ENCODE measurements around the gene CBARP.
"Not testable (repeated sequence)": the region's sequence is repeated elsewhere in the genome, so short reads cannot be mapped to it uniquely, and the experiment has no call there.

Gene CBARP

DNA sequence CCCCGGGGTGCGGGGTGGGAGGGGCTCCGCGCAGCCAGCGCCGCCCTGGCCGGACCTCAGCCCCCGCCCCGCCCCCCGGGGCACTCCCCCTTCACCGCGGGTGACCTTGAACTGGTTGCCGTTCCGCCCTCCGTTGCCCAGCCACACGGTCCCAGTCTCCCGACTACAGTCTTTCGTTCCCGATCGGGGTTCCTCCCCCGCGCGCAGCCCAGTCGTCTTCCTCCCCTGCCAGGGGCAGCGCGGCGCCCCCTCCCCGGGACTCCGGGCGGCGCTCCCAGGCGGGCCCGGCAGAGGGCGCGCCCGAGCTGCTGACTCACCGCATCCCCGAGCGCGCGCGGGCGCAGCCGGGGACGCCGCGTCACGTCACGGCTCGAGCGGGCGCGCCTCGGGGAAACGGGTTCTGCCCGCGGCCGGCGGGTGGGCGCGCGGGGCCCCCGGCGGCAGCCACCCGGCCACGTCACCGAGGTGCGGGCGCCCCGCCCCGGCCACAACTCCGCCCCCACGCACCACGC, 11.0 kb upstream of the CBARP start:
- Histone ChIP-seq H3K9ac (ENCODE audit: low read length in 2 of 2) (peak overlapping the region; percentile 80 to 99), H3K36me3 (ENCODE audit: control insufficient read depth in 2 of 2, insufficient read depth in 2 of 2, low read length in 2 of 2) (peaks cover 0 to 8% of the 10 kb centered on the region in 2 donors), H3K27me3 (ENCODE audit: control insufficient read depth in 1 of 2, insufficient read depth in 2 of 2, low read length in 2 of 2) (no peaks in the 10 kb centered on the region), H3K27ac (ENCODE audit: low read length) (peak overlapping the region; percentile 98), H3K9me3 (ENCODE audit: control insufficient read depth in 2 of 2, low read length in 2 of 2) (no peaks in the 10 kb centered on the region), H3K4me3 (ENCODE audit: low read length in 2 of 2) (peak overlapping the region; percentile 77 to 78), H3K4me1 (ENCODE audit: control insufficient read depth, insufficient read depth, low read length) (peaks cover 60% of the 10 kb centered on the region)

DNA sequence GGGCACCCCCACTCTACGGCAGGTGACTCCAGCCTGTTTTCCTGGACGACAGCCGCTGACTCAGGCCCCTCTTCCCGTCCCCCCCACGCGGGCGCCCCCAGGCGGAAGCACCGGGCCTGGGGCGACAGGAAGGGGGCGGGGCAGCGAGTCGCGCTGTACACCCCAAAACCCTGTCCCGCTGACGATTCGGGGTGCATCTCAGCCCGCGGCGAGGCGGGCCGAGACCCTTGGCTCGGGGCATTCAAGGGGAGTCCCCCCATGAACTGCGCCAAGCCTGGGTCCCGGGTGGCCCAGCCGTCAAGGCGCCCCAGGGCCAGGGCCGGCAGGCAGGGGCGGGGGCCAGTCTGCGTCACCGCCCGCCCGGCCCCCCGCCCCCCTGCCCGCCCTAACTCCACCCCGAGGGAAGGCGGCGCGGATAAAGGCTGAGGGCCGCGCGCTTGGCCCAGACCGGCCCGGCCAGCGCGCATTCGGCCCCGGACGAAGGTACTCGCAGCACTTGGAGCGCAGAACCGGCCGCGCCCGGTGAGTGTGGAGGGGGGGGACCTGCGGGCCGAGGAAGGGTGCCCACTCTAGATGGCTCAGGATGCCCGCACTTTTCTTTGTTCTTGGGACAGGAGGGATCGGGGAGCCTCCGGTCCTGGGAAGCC, 10.5 kb upstream of the CBARP start, which contains the start of gene MIDN:
TSS of gene MIDN (plus strand) at position 445 of the 647 bp plus-strand sequence. CDS start 1,714 bp downstream, outside the sequence.
- Histone ChIP-seq H3K4me1 (ENCODE audit: control insufficient read depth, insufficient read depth, low read length) (peaks cover 60% of the 10 kb centered on the region), H3K27me3 (ENCODE audit: control insufficient read depth in 1 of 2, insufficient read depth in 2 of 2, low read length in 2 of 2) (no peaks in the 10 kb centered on the region), H3K9me3 (ENCODE audit: control insufficient read depth in 2 of 2, low read length in 2 of 2) (no peaks in the 10 kb centered on the region), H3K27ac (ENCODE audit: low read length) (peak within 1 kb of the TSS; percentile 98), H3K9ac (ENCODE audit: low read length in 2 of 2) (peak within 1 kb of the TSS; percentile 80 to 99), H3K36me3 (ENCODE audit: control insufficient read depth in 2 of 2, insufficient read depth in 2 of 2, low read length in 2 of 2) (peaks cover 0 to 8% of the 10 kb centered on the region in 2 donors), H3K4me3 (ENCODE audit: low read length in 2 of 2) (peak within 1 kb of the TSS; percentile 77 to 78)

DNA sequence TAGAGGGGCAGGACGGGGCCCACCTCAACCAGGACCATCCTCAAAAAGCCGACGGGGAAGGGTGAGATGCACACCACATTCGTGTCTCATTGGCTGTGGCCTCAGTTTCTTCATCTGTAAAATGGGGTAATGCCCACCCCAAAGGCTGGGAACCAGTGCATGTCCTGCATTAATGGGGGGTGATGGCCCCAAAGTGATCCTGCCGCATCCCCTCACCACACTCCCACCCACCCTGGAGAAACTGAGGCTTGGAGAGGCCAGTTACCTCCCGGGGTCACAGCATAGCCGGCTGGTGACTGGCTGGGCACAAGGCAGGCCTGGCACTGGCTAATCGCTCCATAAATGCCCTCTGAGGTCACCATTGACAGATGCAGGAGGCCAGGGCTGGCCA, 9.9 kb upstream of the CBARP start:
- Histone ChIP-seq H3K27ac (ENCODE audit: low read length) (peak overlapping the region; percentile 98), H3K36me3 (ENCODE audit: control insufficient read depth in 2 of 2, insufficient read depth in 2 of 2, low read length in 2 of 2) (peaks cover 0 to 8% of the 10 kb centered on the region in 2 donors), H3K9ac (ENCODE audit: low read length in 2 of 2) (peak overlapping the region; percentile 58 to 69), H3K9me3 (ENCODE audit: control insufficient read depth in 2 of 2, low read length in 2 of 2) (no peaks in the 10 kb centered on the region), H3K27me3 (ENCODE audit: control insufficient read depth in 1 of 2, insufficient read depth in 2 of 2, low read length in 2 of 2) (no peaks in the 10 kb centered on the region), H3K4me3 (ENCODE audit: low read length in 2 of 2) (peak overlapping the region in 1 of 2 donors; percentile 78), H3K4me1 (ENCODE audit: control insufficient read depth, insufficient read depth, low read length) (peaks cover 61% of the 10 kb centered on the region)

DNA sequence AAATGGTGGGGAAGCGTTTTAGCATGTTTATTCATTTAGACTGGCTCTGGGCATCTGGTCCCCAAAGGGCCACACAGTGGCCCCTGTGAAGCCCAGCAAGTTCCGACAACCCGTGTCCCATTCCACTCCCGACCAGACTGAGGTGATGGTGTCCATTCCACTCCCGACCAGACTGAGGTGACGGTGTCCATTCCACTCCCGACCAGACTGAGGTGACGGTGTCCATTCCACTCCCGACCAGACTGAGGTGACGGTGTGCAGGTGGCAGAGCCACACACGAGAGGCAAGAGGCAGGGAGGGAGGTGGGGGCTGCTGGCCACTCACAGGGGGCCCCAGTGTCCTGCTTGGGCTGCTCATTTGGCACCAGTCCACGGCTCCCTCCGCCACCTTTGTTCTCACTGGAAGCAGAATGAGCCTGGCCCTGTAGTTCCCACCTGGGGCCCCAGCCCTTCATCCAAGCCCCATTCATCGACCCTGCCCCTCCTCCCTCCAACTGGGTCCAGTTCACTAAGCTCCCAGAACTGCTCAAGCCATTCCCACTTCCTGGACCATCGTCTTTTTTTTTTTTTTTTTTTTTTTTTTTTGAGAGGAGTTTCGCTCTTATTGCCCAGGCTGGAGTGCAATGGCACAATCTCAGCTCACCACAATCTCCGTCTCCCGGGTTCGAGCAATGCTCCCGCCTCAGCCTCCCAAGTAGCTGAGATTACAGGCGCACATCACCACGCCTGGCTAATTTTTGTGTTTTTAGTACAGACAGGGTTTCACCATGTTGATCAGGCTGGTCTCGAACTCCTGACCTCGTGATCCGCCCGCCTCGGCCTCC, 8.7 kb upstream of the CBARP start:
- Histone ChIP-seq H3K4me1 (ENCODE audit: control insufficient read depth, insufficient read depth, low read length) (peaks cover 57% of the 10 kb centered on the region), H3K9ac (ENCODE audit: low read length in 2 of 2) (peak overlapping the region in 1 of 2 donors; percentile 28), H3K27ac (ENCODE audit: low read length) (peak overlapping the region; percentile 87)
- not testable (repeated sequence) for H3K27me3 ChIP-seq (ENCODE audit: control insufficient read depth in 1 of 2, insufficient read depth in 2 of 2, low read length in 2 of 2); H3K9me3 ChIP-seq (ENCODE audit: control insufficient read depth in 2 of 2, low read length in 2 of 2); H3K36me3 ChIP-seq (ENCODE audit: control insufficient read depth in 2 of 2, insufficient read depth in 2 of 2, low read length in 2 of 2); H3K4me3 ChIP-seq (ENCODE audit: low read length in 2 of 2)

DNA sequence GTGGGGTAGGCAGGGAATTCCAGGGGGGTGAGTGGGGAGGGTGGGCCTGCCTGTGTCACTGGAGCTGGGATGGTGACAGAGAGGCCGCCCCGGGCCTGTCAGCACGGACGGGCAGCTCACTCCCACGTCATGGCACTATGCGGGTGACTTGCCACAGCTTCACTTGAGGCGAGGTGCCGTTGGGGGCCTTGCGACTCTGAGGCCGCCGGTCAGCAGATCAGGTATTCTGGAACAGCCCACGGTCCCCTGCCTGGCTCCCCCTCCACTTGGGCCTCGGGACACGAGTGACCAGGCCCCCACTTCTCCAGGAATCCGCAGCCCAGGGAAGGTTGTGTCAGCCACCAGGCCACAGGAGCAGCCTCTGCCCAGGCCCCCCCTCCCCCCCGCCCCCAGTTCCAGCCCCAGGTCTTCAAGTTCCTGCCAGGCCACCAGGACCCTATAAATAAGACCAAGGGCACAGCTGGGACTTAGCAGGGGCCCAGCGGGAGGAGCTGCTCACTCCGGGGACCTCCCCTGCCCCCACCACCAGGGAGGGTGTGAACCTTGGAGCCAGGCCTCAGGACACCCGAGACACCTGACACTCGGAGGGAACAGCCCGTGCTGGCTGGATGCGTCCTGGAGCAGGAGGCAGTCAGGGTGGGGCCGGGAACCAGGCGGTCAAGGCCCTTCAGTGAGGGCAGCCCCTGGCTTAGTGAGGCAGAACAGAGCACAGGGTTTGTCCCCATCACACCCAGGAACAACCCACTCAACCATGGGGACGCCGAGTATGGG, 7.9 kb upstream of the CBARP start:
- Histone ChIP-seq H3K27ac (ENCODE audit: low read length) (peak overlapping the region; percentile 87), H3K9ac (ENCODE audit: low read length in 2 of 2) (peak overlapping the region; percentile 28 to 55), H3K27me3 (ENCODE audit: control insufficient read depth in 1 of 2, insufficient read depth in 2 of 2, low read length in 2 of 2) (no peaks in the 10 kb centered on the region), H3K36me3 (ENCODE audit: control insufficient read depth in 2 of 2, insufficient read depth in 2 of 2, low read length in 2 of 2) (no peaks in the 10 kb centered on the region), H3K9me3 (ENCODE audit: control insufficient read depth in 2 of 2, low read length in 2 of 2) (no peaks in the 10 kb centered on the region), H3K4me1 (ENCODE audit: control insufficient read depth, insufficient read depth, low read length) (peaks cover 61% of the 10 kb centered on the region), H3K4me3 (ENCODE audit: low read length in 2 of 2) (no peak overlapping the region)

DNA sequence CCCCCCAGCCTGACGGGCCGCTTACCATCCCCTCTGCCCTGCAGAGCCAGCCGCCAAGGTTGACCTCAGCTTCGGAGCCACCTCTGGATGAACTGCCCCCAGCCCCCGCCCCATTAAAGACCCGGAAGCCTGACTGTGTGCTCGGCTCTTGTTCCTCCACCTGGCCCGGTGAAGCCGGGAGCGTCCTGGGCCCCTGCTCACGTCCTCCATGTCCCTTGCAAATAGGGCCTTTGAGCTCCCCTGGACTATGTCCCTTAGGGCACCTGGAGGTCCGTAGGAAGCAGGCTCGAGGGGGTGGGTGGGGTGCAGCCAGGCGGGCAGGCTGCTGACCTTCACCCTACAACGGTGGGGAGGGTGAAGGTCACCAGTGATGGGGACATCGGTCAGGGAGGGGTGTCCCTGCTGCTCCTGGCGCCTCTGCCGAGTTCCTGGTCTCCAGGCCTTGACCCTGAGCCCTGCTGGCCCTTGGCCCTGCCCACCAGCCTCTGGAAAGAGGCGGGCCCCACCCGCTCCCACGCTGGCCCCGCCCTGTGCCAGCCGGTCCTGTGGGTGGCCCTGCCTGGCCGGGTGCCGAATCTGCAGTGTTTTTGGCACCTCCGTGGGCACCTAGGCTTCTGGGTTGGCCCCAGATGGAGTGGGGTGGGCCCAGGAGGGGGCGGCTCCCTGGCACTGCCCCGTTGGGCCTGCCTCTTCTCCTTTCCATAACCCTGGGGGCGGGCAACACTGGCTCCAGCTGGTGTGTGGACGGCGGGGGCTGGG, 7.1 kb upstream of the CBARP start:
- Histone ChIP-seq H3K27ac (ENCODE audit: low read length) (peak overlapping the region; percentile 87), H3K27me3 (ENCODE audit: control insufficient read depth in 1 of 2, insufficient read depth in 2 of 2, low read length in 2 of 2) (no peaks in the 10 kb centered on the region), H3K4me1 (ENCODE audit: control insufficient read depth, insufficient read depth, low read length) (peaks cover 69% of the 10 kb centered on the region), H3K36me3 (ENCODE audit: control insufficient read depth in 2 of 2, insufficient read depth in 2 of 2, low read length in 2 of 2) (no peaks in the 10 kb centered on the region), H3K9ac (ENCODE audit: low read length in 2 of 2) (peak overlapping the region; percentile 29 to 39), H3K9me3 (ENCODE audit: control insufficient read depth in 2 of 2, low read length in 2 of 2) (no peaks in the 10 kb centered on the region), H3K4me3 (ENCODE audit: low read length in 2 of 2) (peak overlapping the region in 1 of 2 donors; percentile 49)

DNA sequence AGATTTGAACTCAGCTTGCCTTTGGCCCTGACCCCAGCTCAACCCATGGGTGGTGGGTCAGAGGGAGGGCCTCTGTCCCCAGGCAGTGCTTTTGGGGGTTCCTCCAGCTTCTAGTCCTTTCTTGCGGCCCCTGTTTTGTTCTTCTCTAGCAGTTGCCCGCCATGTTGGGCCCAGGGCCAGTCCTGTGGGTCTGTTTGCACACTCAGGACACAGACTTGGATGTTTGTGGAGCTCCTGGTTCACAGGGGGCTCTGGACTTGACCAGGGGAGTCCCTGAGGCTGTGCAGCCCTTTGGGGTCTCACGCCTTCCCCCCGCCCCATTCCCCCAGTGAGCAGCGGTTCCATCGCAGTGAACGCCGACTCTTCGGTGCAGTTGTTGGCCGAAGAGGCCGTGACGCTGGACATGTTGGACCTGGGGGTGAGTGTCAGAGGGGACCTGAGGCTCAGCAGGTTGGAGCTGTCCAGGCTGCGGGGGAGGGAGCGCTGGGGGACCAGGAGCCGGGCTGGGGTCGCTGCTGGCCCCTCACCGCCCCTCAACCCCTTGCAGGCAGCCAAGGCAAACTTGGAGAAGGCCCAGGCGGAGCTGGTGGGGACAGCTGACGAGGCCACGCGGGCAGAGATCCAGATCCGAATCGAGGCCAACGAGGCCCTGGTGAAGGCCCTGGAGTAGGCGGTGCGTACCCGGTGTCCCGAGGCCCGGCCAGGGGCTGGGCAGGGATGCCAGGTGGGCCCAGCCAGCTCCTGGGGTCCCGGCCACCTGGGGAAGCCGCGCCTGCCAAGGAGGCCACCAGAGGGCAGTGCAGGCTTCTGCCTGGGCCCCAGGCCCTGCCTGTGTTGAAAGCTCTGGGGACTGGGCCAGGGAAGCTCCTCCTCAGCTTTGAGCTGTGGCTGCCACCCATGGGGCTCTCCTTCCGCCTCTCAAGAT, 6.2 kb upstream of the CBARP start:
- Histone ChIP-seq H3K27ac (ENCODE audit: low read length) (peak overlapping the region; percentile 87), H3K4me1 (ENCODE audit: control insufficient read depth, insufficient read depth, low read length) (peaks cover 74% of the 10 kb centered on the region), H3K9ac (ENCODE audit: low read length in 2 of 2) (peak overlapping the region; percentile 39 to 55), H3K36me3 (ENCODE audit: control insufficient read depth in 2 of 2, insufficient read depth in 2 of 2, low read length in 2 of 2) (no peaks in the 10 kb centered on the region), H3K9me3 (ENCODE audit: control insufficient read depth in 2 of 2, low read length in 2 of 2) (no peaks in the 10 kb centered on the region), H3K27me3 (ENCODE audit: control insufficient read depth in 1 of 2, insufficient read depth in 2 of 2, low read length in 2 of 2) (no peaks in the 10 kb centered on the region), H3K4me3 (ENCODE audit: low read length in 2 of 2) (peak overlapping the region in 1 of 2 donors; percentile 49)

DNA sequence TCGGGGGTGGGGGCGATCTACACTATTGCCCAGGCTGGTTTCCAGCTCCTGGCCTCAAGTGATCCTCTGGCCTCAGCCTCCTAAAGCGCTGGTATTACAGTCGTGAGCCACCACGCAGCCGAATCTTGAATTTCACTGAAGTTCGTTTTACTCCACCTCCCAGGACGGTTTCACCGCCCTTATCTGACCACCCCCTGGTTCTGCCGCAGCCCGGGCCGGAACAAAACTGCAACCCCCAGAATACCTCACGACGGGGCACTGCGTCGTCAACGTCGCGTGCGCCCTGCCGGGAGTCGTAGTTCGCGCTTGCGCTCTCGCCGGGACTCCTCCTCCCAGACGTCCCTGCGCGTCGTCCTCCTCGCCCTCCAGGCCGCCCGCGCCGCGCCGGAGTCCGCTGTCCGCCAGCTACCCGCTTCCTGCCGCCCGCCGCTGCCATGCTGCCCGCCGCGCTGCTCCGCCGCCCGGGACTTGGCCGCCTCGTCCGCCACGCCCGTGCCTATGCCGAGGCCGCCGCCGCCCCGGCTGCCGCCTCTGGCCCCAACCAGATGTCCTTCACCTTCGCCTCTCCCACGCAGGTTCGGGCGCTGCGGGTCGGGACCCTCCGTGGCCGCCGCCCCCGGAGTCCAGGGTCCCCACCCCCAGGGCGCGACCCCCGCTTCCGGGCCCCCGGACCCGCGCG, 3.8 kb upstream of the CBARP start, which contains the start of gene ATP5F1D:
TSS of gene ATP5F1D (plus strand) at position 335 of the 679 bp plus-strand sequence. CDS start at position 435, 100 bp downstream.
- H3K4me3 ChIP-seq (ENCODE audit: low read length in 2 of 2), result peak within 1 kb of the TSS; percentile 78 to 87
- H3K9ac ChIP-seq (ENCODE audit: low read length in 2 of 2), result peak within 1 kb of the TSS; percentile 60 to 83
- peaks cover 0 to 8% of the 10 kb centered on the region in 2 donors for H3K27me3 ChIP-seq (ENCODE audit: control insufficient read depth in 1 of 2, insufficient read depth in 2 of 2, low read length in 2 of 2)
- H3K4me1 ChIP-seq (ENCODE audit: control insufficient read depth, insufficient read depth, low read length), result peaks cover 82% of the 10 kb centered on the region
- H3K9me3 ChIP-seq (ENCODE audit: control insufficient read depth in 2 of 2, low read length in 2 of 2), result no peaks in the 10 kb centered on the region
- H3K27ac ChIP-seq (ENCODE audit: low read length), result peak within 1 kb of the TSS; percentile 82
- no peaks in the 10 kb centered on the region for H3K36me3 ChIP-seq (ENCODE audit: control insufficient read depth in 2 of 2, insufficient read depth in 2 of 2, low read length in 2 of 2)

DNA sequence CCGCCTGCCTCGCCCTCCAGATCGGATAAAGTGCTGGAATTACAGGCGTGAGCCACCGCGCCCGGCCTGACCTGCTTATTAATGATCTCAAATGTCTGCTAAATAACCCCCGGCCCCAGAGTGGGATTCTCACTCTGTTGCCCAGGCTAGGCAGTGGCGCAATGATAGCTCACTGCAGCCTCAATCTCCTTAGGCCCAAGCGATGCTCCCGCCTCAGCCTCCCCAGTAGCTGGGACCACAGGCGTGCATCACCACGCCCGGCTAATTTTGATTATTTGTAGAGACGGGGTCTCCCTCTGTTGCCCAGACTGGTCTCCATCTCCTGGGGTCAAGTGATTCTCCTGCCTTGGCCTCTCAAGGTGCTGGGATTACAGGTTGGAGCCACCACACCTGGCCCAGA, 3.1 kb upstream of the CBARP start:
- Histone ChIP-seq H3K36me3 (ENCODE audit: control insufficient read depth in 2 of 2, insufficient read depth in 2 of 2, low read length in 2 of 2) (no peaks in the 10 kb centered on the region), H3K27me3 (ENCODE audit: control insufficient read depth in 1 of 2, insufficient read depth in 2 of 2, low read length in 2 of 2) (peaks cover 0 to 8% of the 10 kb centered on the region in 2 donors), H3K9me3 (ENCODE audit: control insufficient read depth in 2 of 2, low read length in 2 of 2) (no peaks in the 10 kb centered on the region), H3K4me3 (ENCODE audit: low read length in 2 of 2) (peak overlapping the region in 1 of 2 donors; percentile 87), H3K27ac (ENCODE audit: low read length) (peak overlapping the region; percentile 82), H3K4me1 (ENCODE audit: control insufficient read depth, insufficient read depth, low read length) (peaks cover 76% of the 10 kb centered on the region), H3K9ac (ENCODE audit: low read length in 2 of 2) (no peak overlapping the region)
